Osteocyte (in vitro differentiated cells): Measurements from ENCODE around the gene DAP. TPM values are rescaled to one million over a fixed set of nuclear protein-coding genes. Genes with fewer than 3 reads are reported as not detected.

Experiments
- DNase-seq: peaks from one replicate; pipeline ENCODE4 v3.0.0; 2021; ENCODE audit warnings: mixed read lengths; ENCODE audit not compliant: unreplicated experiment; ENCODE audit errors: extremely low spot score
- H3K27ac Mint-ChIP-seq: one replicate; pipeline ENCODE4 v1.8.0; 2021; ENCODE audit warnings: mild to moderate bottlenecking, mixed read lengths; ENCODE audit not compliant: unreplicated experiment
- H3K27me3 Mint-ChIP-seq: one replicate; pipeline ENCODE4 v1.8.0; 2021; ENCODE audit warnings: mixed read lengths; ENCODE audit not compliant: unreplicated experiment
- H3K36me3 Mint-ChIP-seq: one replicate; pipeline ENCODE4 v1.8.0; 2021; ENCODE audit warnings: mixed read lengths; ENCODE audit not compliant: unreplicated experiment
- H3K4me1 Mint-ChIP-seq: one replicate; pipeline ENCODE4 v1.8.0; 2021; ENCODE audit warnings: mixed read lengths; ENCODE audit not compliant: unreplicated experiment
- H3K4me3 Mint-ChIP-seq: one replicate; pipeline ENCODE4 v1.8.0; 2021; ENCODE audit warnings: mild to moderate bottlenecking, moderate library complexity, mixed read lengths; ENCODE audit not compliant: unreplicated experiment
- H3K9me3 Mint-ChIP-seq: one replicate; pipeline ENCODE4 v1.8.0; 2021; ENCODE audit warnings: mixed read lengths; ENCODE audit not compliant: unreplicated experiment
- total RNA-seq: library from RNA; stranded (reverse); gene quantifications from 2 replicates; pipeline ENCODE4 v1.2.1, GENCODE V29; 2021
- TF ChIP-seq, protein P1 (sequence below): fragments of 200-600 bp; sonication (generic); IDR thresholded peaks from 2 replicates; pipeline ENCODE4 v1.5.0; 2021; ENCODE audit warnings: antibody characterized with exemption, mild to moderate bottlenecking, moderate library complexity

The DAP gene
- total RNA-seq, 1 donor from 2014 or later = 173 TPM

DNA sequence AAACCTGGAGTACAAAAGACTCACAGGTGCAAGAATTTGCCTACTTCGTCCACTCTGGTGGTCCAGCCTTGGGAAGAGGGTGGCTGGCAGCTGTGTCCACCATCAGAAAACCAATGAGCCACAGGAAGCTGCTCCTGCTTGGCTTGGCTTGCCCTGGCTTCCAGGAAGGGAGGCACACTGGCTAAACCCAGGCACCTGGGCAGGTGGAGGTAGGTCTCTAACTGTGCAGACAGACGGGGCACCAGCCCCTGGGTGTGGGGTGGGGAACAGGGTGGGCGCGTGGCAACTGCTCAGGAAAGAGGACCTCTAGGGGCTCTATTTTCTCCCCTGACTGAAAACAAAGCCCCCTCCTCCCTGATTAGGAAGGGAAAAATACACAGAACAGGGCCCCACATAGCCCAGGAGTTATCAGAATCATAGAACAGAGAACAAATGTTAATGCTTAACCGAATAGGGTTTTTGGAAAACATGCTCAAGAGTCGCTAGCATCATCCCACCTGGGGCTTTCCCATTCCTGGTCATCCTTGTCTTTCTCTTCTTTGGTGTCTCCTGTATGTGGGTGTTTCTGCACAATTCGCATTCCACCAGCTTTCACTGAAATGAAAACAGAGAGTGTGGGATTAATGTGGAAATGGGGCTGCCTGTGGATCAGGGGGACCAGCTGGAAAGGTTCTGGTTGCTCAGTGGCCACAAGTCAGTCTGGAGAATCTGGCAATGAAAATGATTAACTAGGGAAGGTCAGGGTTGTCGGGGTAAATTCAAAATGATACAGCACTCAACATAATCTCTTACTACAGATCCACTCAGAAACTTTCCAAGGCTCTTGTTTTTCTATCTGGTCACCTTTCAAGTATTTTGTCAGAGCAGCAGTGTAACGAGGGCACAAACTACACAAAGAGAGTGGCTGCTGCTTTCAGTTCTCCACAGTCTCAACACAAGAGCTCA is 13.1 kb downstream of the DAP start:
- no peak overlapping the region for H3K4me3 Mint-ChIP-seq

DNA sequence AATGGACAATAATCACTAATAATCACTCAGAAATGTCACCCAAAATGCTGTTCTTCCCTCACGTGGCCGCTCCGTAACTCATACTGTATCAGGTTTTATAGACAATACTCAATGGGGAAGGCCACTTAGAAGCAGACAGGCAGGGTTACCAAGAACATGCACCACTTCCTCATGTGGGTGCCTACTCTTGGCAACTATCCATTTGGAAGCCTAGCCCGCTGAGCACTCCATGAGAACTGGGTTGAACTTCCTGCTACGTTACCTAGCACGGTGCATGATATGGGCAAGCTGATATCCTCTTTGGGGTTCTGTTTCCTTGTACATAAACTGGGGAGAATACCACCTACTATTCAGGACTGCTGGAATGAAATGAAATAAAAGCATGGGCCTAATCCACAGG is 14.3 kb downstream of the DAP start:
- TF ChIP-seq, protein P1, sequence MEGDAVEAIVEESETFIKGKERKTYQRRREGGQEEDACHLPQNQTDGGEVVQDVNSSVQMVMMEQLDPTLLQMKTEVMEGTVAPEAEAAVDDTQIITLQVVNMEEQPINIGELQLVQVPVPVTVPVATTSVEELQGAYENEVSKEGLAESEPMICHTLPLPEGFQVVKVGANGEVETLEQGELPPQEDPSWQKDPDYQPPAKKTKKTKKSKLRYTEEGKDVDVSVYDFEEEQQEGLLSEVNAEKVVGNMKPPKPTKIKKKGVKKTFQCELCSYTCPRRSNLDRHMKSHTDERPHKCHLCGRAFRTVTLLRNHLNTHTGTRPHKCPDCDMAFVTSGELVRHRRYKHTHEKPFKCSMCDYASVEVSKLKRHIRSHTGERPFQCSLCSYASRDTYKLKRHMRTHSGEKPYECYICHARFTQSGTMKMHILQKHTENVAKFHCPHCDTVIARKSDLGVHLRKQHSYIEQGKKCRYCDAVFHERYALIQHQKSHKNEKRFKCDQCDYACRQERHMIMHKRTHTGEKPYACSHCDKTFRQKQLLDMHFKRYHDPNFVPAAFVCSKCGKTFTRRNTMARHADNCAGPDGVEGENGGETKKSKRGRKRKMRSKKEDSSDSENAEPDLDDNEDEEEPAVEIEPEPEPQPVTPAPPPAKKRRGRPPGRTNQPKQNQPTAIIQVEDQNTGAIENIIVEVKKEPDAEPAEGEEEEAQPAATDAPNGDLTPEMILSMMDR = no peak
- Mint-ChIP-seq H3K9me3 (peaks cover 11% of the 10 kb centered on the region), H3K4me3 (no peak overlapping the region), H3K27me3 (no peaks in the 10 kb centered on the region), H3K4me1 (peaks cover 8% of the 10 kb centered on the region), H3K27ac (no peak overlapping the region), H3K36me3 (peaks cover 68% of the 10 kb centered on the region)
- DNase-seq = no peak

More for the DNA sequence above, 13.1 kb downstream of the DAP start:
- no peaks in the 10 kb centered on the region for H3K27me3 Mint-ChIP-seq
- DNase-seq = no peak
- H3K36me3 Mint-ChIP-seq = peaks cover 59% of the 10 kb centered on the region
- TF ChIP-seq, protein P1 = no peak
- peaks cover 7% of the 10 kb centered on the region for H3K9me3 Mint-ChIP-seq
- H3K27ac Mint-ChIP-seq = peak overlapping the region; percentile 9
- peaks cover 9% of the 10 kb centered on the region for H3K4me1 Mint-ChIP-seq

GRCh38 chr5:10745133-10745532 is 15.9 kb downstream of the DAP start:
- Mint-ChIP-seq H3K27ac (no peak overlapping the region), H3K36me3 (peaks cover 79% of the 10 kb centered on the region), H3K27me3 (no peaks in the 10 kb centered on the region), H3K4me1 (peaks cover 6% of the 10 kb centered on the region), H3K9me3 (peaks cover 26% of the 10 kb centered on the region), H3K4me3 (no peak overlapping the region)
- DNase-seq = no peak
- TF ChIP-seq, protein P1 = no peak

DNA sequence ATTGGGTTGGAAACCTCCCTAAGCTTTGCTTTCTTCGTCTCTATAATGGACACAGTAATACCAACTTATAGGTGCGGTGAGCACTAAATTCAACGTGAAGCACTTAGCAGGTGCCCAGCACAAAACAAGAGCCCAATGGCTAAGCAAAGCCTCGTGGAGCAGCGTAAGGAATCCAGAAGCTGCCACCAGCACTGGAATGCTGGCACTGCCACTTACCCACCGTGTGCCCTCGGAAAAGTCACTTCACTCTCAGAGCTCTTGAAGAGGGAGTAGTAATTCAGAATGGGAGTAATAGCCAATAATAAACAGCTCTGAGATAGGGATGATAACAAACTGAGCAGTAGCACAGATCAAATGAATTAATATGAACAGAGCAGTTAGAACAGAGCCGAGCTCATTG is 16.4 kb downstream of the DAP start:
- Mint-ChIP-seq H3K27ac (no peak overlapping the region), H3K36me3 (peaks cover 79% of the 10 kb centered on the region), H3K4me3 (no peak overlapping the region), H3K4me1 (peaks cover 6% of the 10 kb centered on the region), H3K9me3 (peaks cover 31% of the 10 kb centered on the region), H3K27me3 (no peaks in the 10 kb centered on the region)
- DNase-seq = no peak
- TF ChIP-seq, protein P1 = no peak

DNA sequence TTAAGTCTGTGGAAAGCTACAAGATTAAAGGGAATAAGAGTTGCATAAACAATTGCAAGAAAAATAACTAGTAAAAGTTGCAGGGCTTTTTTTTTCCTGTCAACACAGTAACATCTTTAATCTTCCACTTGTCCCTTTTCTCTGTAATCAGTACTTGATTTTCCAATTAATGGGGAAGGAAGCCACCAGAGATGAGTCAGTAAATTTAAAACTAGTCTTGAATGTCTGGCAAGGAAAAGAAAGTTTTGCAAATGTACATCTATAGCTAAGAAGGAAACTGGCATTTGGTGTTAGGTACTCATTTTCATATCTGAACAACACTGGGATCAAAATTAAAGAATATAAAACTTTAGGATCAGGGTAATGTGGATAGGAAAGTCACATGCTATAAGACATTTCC is 17.1 kb downstream of the DAP start:
- Mint-ChIP-seq H3K36me3 (peaks cover 84% of the 10 kb centered on the region), H3K9me3 (peaks cover 31% of the 10 kb centered on the region), H3K4me3 (no peak overlapping the region), H3K4me1 (peaks cover 6% of the 10 kb centered on the region), H3K27me3 (no peaks in the 10 kb centered on the region), H3K27ac (no peak overlapping the region)
- DNase-seq = no peak
- TF ChIP-seq, protein P1 = no peak
